H1 (cell line): ENCODE data around the gene BTRC. TPM values are rescaled to one million over a fixed set of nuclear protein-coding genes. Genes with fewer than 3 reads are reported as not detected.

Experiments
- CTCF ChIA-PET: fragments of 300-600 bp; sonication (Branson Sonifier 250); formaldehyde crosslinking; loops from one replicate; lab custom pipeline; 2021; ENCODE audit not compliant: partially characterized antibody; lab: Charles Lee
- POLR2A ChIA-PET: fragments of 300-600 bp; sonication (Branson Sonifier 250); formaldehyde crosslinking; loops from one replicate; lab custom pipeline; 2021; ENCODE audit warnings: inconsistent platforms; ENCODE audit not compliant: partially characterized antibody; lab: Charles Lee
- DNase-seq, 2 experiments: peaks; one replicate each; pipeline versions ENCODE4 v3.0.0 to v3.0.0-alpha.2; 2010 to 2022; ENCODE audit warnings: low spot score in 2 of 2, low read depth in 1 of 2, mixed read lengths in 1 of 2
- FAIRE-seq: peaks from 2 replicates; lab custom pipeline; 2011; peaks lifted over from hg19 to GRCh38; lab: Jason Lieb, UNC
- H2AFZ ChIP-seq: 2 replicates; pipeline ENCODE4 v1.8.1; 2012; ENCODE audit warnings: low read length, inconsistent platforms
- H2AK5ac ChIP-seq: 2 replicates; pipeline ENCODE4 v1.6.1; 2013; ENCODE audit warnings: low read depth, low read length
- H2BK120ac ChIP-seq: replicated peaks from 2 replicates; pipeline ENCODE3; 2013; ENCODE audit warnings: low read depth, low read length, inconsistent platforms
- H2BK12ac ChIP-seq: 2 replicates; pipeline ENCODE4 v1.6.1; 2013; ENCODE audit warnings: low read depth, low read length
- H2BK15ac ChIP-seq: 2 replicates; pipeline ENCODE4 v1.6.1; 2013; ENCODE audit warnings: low read length
- H2BK20ac ChIP-seq: 2 replicates; pipeline ENCODE4 v1.6.1; 2013; ENCODE audit warnings: low read length
- H2BK5ac ChIP-seq: 2 replicates; pipeline ENCODE4 v1.6.1; 2013; ENCODE audit warnings: low read depth, low read length
- H3K14ac ChIP-seq: 2 replicates; pipeline ENCODE4 v1.6.1; 2013; ENCODE audit warnings: inconsistent platforms; ENCODE audit not compliant: insufficient read length
- H3K18ac ChIP-seq: 2 replicates; pipeline ENCODE4 v1.6.1; 2013; ENCODE audit warnings: low read length; ENCODE audit errors: extremely low read depth
- H3K23ac ChIP-seq: 2 replicates; pipeline ENCODE4 v1.6.1; 2013; ENCODE audit warnings: inconsistent platforms; ENCODE audit not compliant: insufficient read length
- H3K23me2 ChIP-seq: 2 replicates; pipeline ENCODE4 v1.6.1; 2013; ENCODE audit warnings: low read depth, low read length
- H3K27ac ChIP-seq: 2 replicates; pipeline ENCODE4 v1.6.1; 2011; ENCODE audit warnings: low read depth, low read length, inconsistent platforms
- H3K27me3 ChIP-seq, 4 experiments: replicated peaks in 1 of 4; 1 replicate in 1 of 4; 2 replicates in 3 of 4; pipeline versions ENCODE4 v1.6.1 to v1.8.1; 2011 to 2013; ENCODE audit warnings: low read length in 3 of 4, mild to moderate bottlenecking in 3 of 4, inconsistent platforms in 2 of 4, mixed read lengths in 2 of 4, moderate library complexity in 1 of 4; ENCODE audit not compliant: control insufficient read depth in 3 of 4, insufficient read depth in 3 of 4; ENCODE audit errors: extremely low read depth in 1 of 4
- H3K36me3 ChIP-seq, 4 experiments: 2 replicates each; pipeline versions ENCODE4 v1.6.1 to v1.8.1; 2011 to 2013; ENCODE audit warnings: mild to moderate bottlenecking in 4 of 4, low read length in 3 of 4, moderate library complexity in 2 of 4, control low read depth in 1 of 4, inconsistent platforms in 1 of 4; ENCODE audit not compliant: insufficient read depth in 4 of 4, control insufficient read depth in 2 of 4
- H3K4ac ChIP-seq: replicated peaks from 2 replicates; pipeline ENCODE3; 2013; ENCODE audit warnings: low read length, low read depth, mixed read lengths, inconsistent platforms; ENCODE audit not compliant: insufficient read length
- H3K4me1 ChIP-seq, 4 experiments: replicated peaks in 1 of 4; 1 replicate in 1 of 4; 2 replicates in 3 of 4; pipeline versions ENCODE4 v1.6.1 to v1.8.1; 2011 to 2013; ENCODE audit warnings: low read length in 3 of 4, inconsistent platforms in 2 of 4, mixed read lengths in 1 of 4; ENCODE audit not compliant: insufficient read depth in 4 of 4, control insufficient read depth in 3 of 4
- H3K4me2 ChIP-seq, 2 experiments: 2 replicates each; pipeline versions ENCODE4 v1.6.1 to v1.8.1; 2011 to 2013; ENCODE audit warnings: low read depth in 2 of 2, low read length in 2 of 2, control low read depth in 1 of 2, inconsistent platforms in 1 of 2, mild to moderate bottlenecking in 1 of 2; ENCODE audit not compliant: insufficient read depth in 1 of 2
- H3K4me3 ChIP-seq, 4 experiments: fragments of 200-600, 300-600 bp in 1 of 4; sonication (generic), shearing (Covaris generic), sonication (Bioruptor Twin) in 1 of 4; 2 replicates each; pipeline versions ENCODE4 v1.5.1 to v1.8.1; 2011 to 2016; ENCODE audit warnings: low read length in 4 of 4, low read depth in 3 of 4, control low read depth in 2 of 4, inconsistent platforms in 2 of 4, mild to moderate bottlenecking in 2 of 4, mixed read lengths in 1 of 4, moderate library complexity in 1 of 4; ENCODE audit not compliant: insufficient read depth in 2 of 4; ENCODE audit errors: extremely low read depth in 1 of 4
- H3K56ac ChIP-seq: replicated peaks from 2 replicates; pipeline ENCODE3; 2013; ENCODE audit warnings: low read depth, mild to moderate bottlenecking, mixed read lengths, low read length, inconsistent platforms; ENCODE audit not compliant: insufficient read length
- H3K79me1 ChIP-seq: 2 replicates; pipeline ENCODE4 v1.6.1; 2013; ENCODE audit warnings: low read depth, low read length, control low read depth
- H3K79me2 ChIP-seq, 2 experiments: 2 replicates each; pipeline versions ENCODE4 v1.6.1 to v1.8.1; 2012 to 2013; ENCODE audit warnings: low read length in 2 of 2, mild to moderate bottlenecking in 2 of 2, inconsistent platforms in 1 of 2; ENCODE audit not compliant: insufficient read depth in 2 of 2, control insufficient read depth in 1 of 2
- H3K9ac ChIP-seq, 4 experiments: replicated peaks in 1 of 4; 1 replicate in 1 of 4; 2 replicates in 3 of 4; pipeline versions ENCODE4 v1.6.1 to v1.8.1; 2011 to 2013; ENCODE audit warnings: low read depth in 3 of 4, low read length in 3 of 4, control low read depth in 2 of 4, mild to moderate bottlenecking in 2 of 4, moderate library complexity in 2 of 4, inconsistent platforms in 1 of 4; ENCODE audit errors: extremely low read depth in 1 of 4
- H3K9me3 ChIP-seq, 2 experiments: 2 replicates each; pipeline versions ENCODE4 v1.6.1 to v1.8.1; 2012 to 2013; ENCODE audit warnings: mild to moderate bottlenecking in 2 of 2, moderate library complexity in 2 of 2, control low read depth in 1 of 2, inconsistent platforms in 1 of 2, low read depth in 1 of 2, low read length in 1 of 2, mixed read lengths in 1 of 2; ENCODE audit not compliant: insufficient read depth in 2 of 2
- H4K20me1 ChIP-seq, 2 experiments: replicated peaks in 1 of 2; 2 replicates each; pipeline versions ENCODE3 to v1.8.1; 2011 to 2013; ENCODE audit warnings: inconsistent platforms in 2 of 2, low read length in 2 of 2, mild to moderate bottlenecking in 1 of 2; ENCODE audit not compliant: insufficient read depth in 2 of 2, control insufficient read depth in 1 of 2
- H4K5ac ChIP-seq: 2 replicates; pipeline ENCODE4 v1.6.1; 2013; ENCODE audit warnings: low read length, low read depth, mixed read lengths, inconsistent platforms; ENCODE audit not compliant: insufficient read length
- H4K8ac ChIP-seq: 2 replicates; pipeline ENCODE4 v1.8.0; 2013; ENCODE audit warnings: mild to moderate bottlenecking, moderate library complexity, low read length, inconsistent platforms; ENCODE audit not compliant: insufficient read depth; ENCODE audit errors: extremely low read depth
- H4K91ac ChIP-seq: replicated peaks from 2 replicates; pipeline ENCODE3; 2013; ENCODE audit warnings: low read length, mixed read lengths, inconsistent platforms; ENCODE audit not compliant: insufficient read length
- CHD2 ChIP-seq: IDR thresholded peaks from 2 replicates; pipeline ENCODE4 v1.6.1; 2012; ENCODE audit warnings: low read length, improper control_type of control experiment
- JUND ChIP-seq: IDR thresholded peaks from 2 replicates; pipeline ENCODE4 v1.6.1; 2011; ENCODE audit warnings: mild to moderate bottlenecking, improper control_type of control experiment, low read length
- MAFK ChIP-seq: IDR thresholded peaks from 2 replicates; pipeline ENCODE4 v1.6.1; 2012; ENCODE audit warnings: low read depth, mild to moderate bottlenecking, improper control_type of control experiment, low read length
- POLR2A ChIP-seq, 2 experiments: IDR thresholded peaks; 1 replicate in 1 of 2; 2 replicates in 1 of 2; pipeline ENCODE4 v1.6.1; 2011; ENCODE audit warnings: low read depth in 2 of 2, low read length in 2 of 2, mild to moderate bottlenecking in 2 of 2; ENCODE audit errors: control extremely low read depth in 1 of 2
- SIN3A ChIP-seq, 2 experiments: IDR thresholded peaks in 1 of 2; conservative IDR thresholded peaks in 1 of 2; 2 replicates each; pipeline ENCODE4 v1.6.1; 2011 to 2012; ENCODE audit warnings: low read length in 2 of 2, improper control_type of control experiment in 1 of 2, low read depth in 1 of 2, mild to moderate bottlenecking in 1 of 2
- TEAD4 ChIP-seq: IDR thresholded peaks from 2 replicates; pipeline ENCODE4 v1.6.1; 2012; ENCODE audit warnings: low read depth, low read length, inconsistent platforms, mixed read lengths
- WGBS, 2 experiments: shearing (Covaris generic) in 1 of 2; methylation state at CpG; one replicate each; pipeline versions ENCODE4 v1.1.6 to v1.1.7; 2013 to 2015; ENCODE audit warnings: low lambda C conversion rate in 2 of 2, mixed read lengths in 2 of 2, inconsistent platforms in 1 of 2, low coverage in 1 of 2, missing lambda C conversion rate in 1 of 2; ENCODE audit not compliant: insufficient replicate concordance in 2 of 2, insufficient coverage in 1 of 2, insufficient read length in 1 of 2; ENCODE audit errors: extremely low coverage in 1 of 2, missing lambda C conversion rate in 1 of 2; 5-methylcytosine and 5-hydroxymethylcytosine counted together
- polyA plus RNA-seq, 7 experiments: library from polyadenylated mRNA; depleted of rRNA in 3 of 7; stranded (reverse) in 5 of 7; unstranded in 2 of 7; fragments of >200 nt in 5 of 7; fragments of 200-250 nt in 2 of 7; gene quantifications; 1 replicate in 5 of 7; 2 replicates in 1 of 7; 4 replicates in 1 of 7; pipeline versions ENCODE4 v1.2.1 to v1.2.3, GENCODE V29; 2011 to 2013; ENCODE audit warnings: missing spikeins in 2 of 7, mixed read lengths in 2 of 7
- total RNA-seq: library from RNA; stranded (reverse); fragmentation: NEBNext Ultra II Directional; extraction: Animal tissue kit (Norgen Biotek cat#: 25700); gene quantifications from 2 replicates; pipeline ENCODE4 v1.2.1, GENCODE V29; 2021

The BTRC gene
- total and polyA plus RNA-seq, 2 of the 8 experiments (the other 6 are each of a cell fraction or from before 2014, with no cell fraction given) = 9.9 to 24.7 TPM

GRCh38 chr10:101446947-101447346, 93.0 kb downstream of the BTRC start:
- H3K14ac ChIP-seq = no peak overlapping the region
- H2BK12ac ChIP-seq = no peak overlapping the region
- ChIA-PET POLR2A (interaction anchor here (0.7 kb wide), 1 partner anchor 11 kb away, joined by 3 read pairs; no protein-coding TSS in a partner anchor), CTCF (interaction anchor here (0.7 to 19.9 kb wide), 9 partner anchors 11 to 428 kb away, joined by 3 to 417 read pairs (median 3); no protein-coding TSS in a partner anchor)
- H3K4me1 ChIP-seq = peaks cover 0 to 5% (median 0%) of the 10 kb centered on the region in 4 experiments; a peak in 1 of 7 replicates
- H3K4ac ChIP-seq = no peak overlapping the region
- no peak overlapping the region for H4K91ac ChIP-seq
- H3K36me3 ChIP-seq = no peaks in the 10 kb centered on the region
- H2BK120ac ChIP-seq = no peak overlapping the region
- no peak overlapping the region for H2AK5ac ChIP-seq
- no peak overlapping the region for H2BK5ac ChIP-seq
- H3K4me2 ChIP-seq = no peak overlapping the region
- H3K9ac ChIP-seq = no peak overlapping the region
- no peak overlapping the region for H2BK20ac ChIP-seq
- H3K79me1 ChIP-seq = no peaks in the 10 kb centered on the region
- no peak overlapping the region for H4K8ac ChIP-seq
- H4K5ac ChIP-seq = no peak overlapping the region
- H3K4me3 ChIP-seq = no peak overlapping the region
- no peak for FAIRE-seq
- no peaks in the 10 kb centered on the region for H3K27me3 ChIP-seq
- peaks cover 3% of the 10 kb centered on the region in 2 experiments for H4K20me1 ChIP-seq
- no peaks in the 10 kb centered on the region for H3K79me2 ChIP-seq
- no peak overlapping the region for H3K27ac ChIP-seq
- no peak overlapping the region for H3K18ac ChIP-seq
- TF ChIP-seq MAFK (no peak), TEAD4 (no peak), SIN3A (conservative IDR thresholded peaks at IDR 0.05 in 1 of 2, IDR thresholded peaks at IDR 0.05 in 1 of 2; ENCODE audit: low read depth in 1 of 2, low read length in 2 of 2) (no peak), CHD2 (no peak), JUND (no peak), POLR2A (IDR thresholded peaks at IDR 0.05; ENCODE audit: control extremely low read depth in 1 of 2, low read depth in 2 of 2, low read length in 2 of 2) (no peak)
- TF ChIP-seq, all 59 proteins: peak for 0
- WGBS, 2 experiments = 87% methylated on average over 7 of the region's 7 CpGs; no CpG with 5 or more reads in 1 of the 2 experiments
- H3K23me2 ChIP-seq = no peaks in the 10 kb centered on the region
- H3K9me3 ChIP-seq = no peaks in the 10 kb centered on the region
- no peak overlapping the region for H2BK15ac ChIP-seq
- no peak overlapping the region for H3K23ac ChIP-seq
- H3K56ac ChIP-seq = no peak overlapping the region
- no peak overlapping the region for H2AFZ ChIP-seq
- DNase-seq = no peak
